Astrocyte (in vitro differentiated cells and primary cell): ENCODE data around the gene ZRANB1.

Source experiments
- EZH2 ChIP-seq: IDR thresholded peaks from 2 replicates; pipeline ENCODE4 v1.6.1; 2012; ENCODE audit warnings: mild to moderate bottlenecking, low read length, inconsistent platforms; ENCODE audit not compliant: insufficient read depth
- TF ChIP-seq, protein P1 (sequence below): IDR thresholded peaks from 2 replicates; pipeline ENCODE4 v1.5.1; 2011; ENCODE audit warnings: low read depth, mild to moderate bottlenecking, inconsistent platforms, low read length, moderate library complexity; ENCODE audit not compliant: insufficient read depth

GRCh38 chr10:124961248-124961570 lies 19.3 kb downstream of the ZRANB1 start:
- TF ChIP-seq, protein P1, sequence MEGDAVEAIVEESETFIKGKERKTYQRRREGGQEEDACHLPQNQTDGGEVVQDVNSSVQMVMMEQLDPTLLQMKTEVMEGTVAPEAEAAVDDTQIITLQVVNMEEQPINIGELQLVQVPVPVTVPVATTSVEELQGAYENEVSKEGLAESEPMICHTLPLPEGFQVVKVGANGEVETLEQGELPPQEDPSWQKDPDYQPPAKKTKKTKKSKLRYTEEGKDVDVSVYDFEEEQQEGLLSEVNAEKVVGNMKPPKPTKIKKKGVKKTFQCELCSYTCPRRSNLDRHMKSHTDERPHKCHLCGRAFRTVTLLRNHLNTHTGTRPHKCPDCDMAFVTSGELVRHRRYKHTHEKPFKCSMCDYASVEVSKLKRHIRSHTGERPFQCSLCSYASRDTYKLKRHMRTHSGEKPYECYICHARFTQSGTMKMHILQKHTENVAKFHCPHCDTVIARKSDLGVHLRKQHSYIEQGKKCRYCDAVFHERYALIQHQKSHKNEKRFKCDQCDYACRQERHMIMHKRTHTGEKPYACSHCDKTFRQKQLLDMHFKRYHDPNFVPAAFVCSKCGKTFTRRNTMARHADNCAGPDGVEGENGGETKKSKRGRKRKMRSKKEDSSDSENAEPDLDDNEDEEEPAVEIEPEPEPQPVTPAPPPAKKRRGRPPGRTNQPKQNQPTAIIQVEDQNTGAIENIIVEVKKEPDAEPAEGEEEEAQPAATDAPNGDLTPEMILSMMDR, result no peak
- no peak for TF ChIP-seq EZH2
